Omental fat pad (tissue), 4 donors: ENCODE results near the gene NUDCD3. TPM values are rescaled to one million over a fixed set of nuclear protein-coding genes. Genes with fewer than 3 reads are reported as not detected.

Experiments
- ATAC-seq: fragments of 150-250 bp; one replicate; pipeline ENCODE4 v1.9.1; 2016; ENCODE audit warnings: mild to moderate bottlenecking, moderate library complexity; ENCODE audit not compliant: low FRiP score
- DNase-seq: peaks from one replicate; pipeline ENCODE4 v3.0.0-alpha.2; 2019; ENCODE audit warnings: low spot score
- CTCF ChIP-seq, 3 donors: fragments of 450-650 bp; IDR thresholded peaks; one replicate each; pipeline ENCODE4 v1.5.1; 2016 to 2017; ENCODE audit warnings: antibody characterized with exemption in 3 of 3, mild to moderate bottlenecking in 3 of 3, moderate library complexity in 2 of 3
- total RNA-seq, 4 donors: library from RNA; depleted of rRNA; stranded (reverse); fragments of >200 nt; gene quantifications; one replicate each; pipeline ENCODE4 v1.1.0, GENCODE V29; 2016

NUDCD3 gene
- total RNA-seq, 4 donors from 2014 or later, result 49.3 to 57.2 (median 56.3) TPM

- DNase-seq, result no peak
- TF ChIP-seq CTCF (IDR thresholded peaks at IDR 0.05), result peak in 2 of 3 donors; percentile 55 to 77
- peak; percentile 94 for ATAC-seq
Observed at GRCh38 chr7:44477063-44477830, 13.2 kb downstream of the NUDCD3 start.

- TF ChIP-seq CTCF (IDR thresholded peaks at IDR 0.05), result no peak
- DNase-seq (no peak), ATAC-seq (no peak)
Observed at GRCh38 chr7:44476313-44476712, 14.1 kb downstream of the NUDCD3 start.

- ATAC-seq (no peak), DNase-seq (no peak)
- no peak for TF ChIP-seq CTCF (IDR thresholded peaks at IDR 0.05)
Observed at GRCh38 chr7:44473295-44473694, 17.2 kb downstream of the NUDCD3 start.

- no peak for TF ChIP-seq CTCF (IDR thresholded peaks at IDR 0.05)
- ATAC-seq, result no peak
Observed at GRCh38 chr7:44472843-44473242, 17.6 kb downstream of the NUDCD3 start.

GRCh38 chr7:44471850-44472249 lies 18.6 kb downstream of the NUDCD3 start:
- no peak for DNase-seq
- no peak for ATAC-seq
- TF ChIP-seq CTCF (IDR thresholded peaks at IDR 0.05), result no peak

More at GRCh38 chr7:44472843-44473242, 17.6 kb downstream of the NUDCD3 start:
- no peak for DNase-seq

GRCh38 chr7:44471436-44471835 lies 19.0 kb downstream of the NUDCD3 start:
- TF ChIP-seq CTCF (IDR thresholded peaks at IDR 0.05), result no peak
- no peak for ATAC-seq
- DNase-seq, result no peak

GRCh38 chr7:44470628-44471245 lies 19.7 kb downstream of the NUDCD3 start:
- TF ChIP-seq CTCF (IDR thresholded peaks at IDR 0.05), result no peak
- no peak for ATAC-seq
- DNase-seq, result no peak
